ENCODE measurements around the gene CSN2. TPM values are rescaled to one million over a fixed set of nuclear protein-coding genes. Genes with fewer than 3 reads are reported as not detected.
"Not testable (repeated sequence)": the region's sequence is repeated elsewhere in the genome, so short reads cannot be mapped to it uniquely, and the experiment has no call there.

Gene CSN2
- total RNA-seq, 1 donor from 2014 or later: not detected

DNA sequence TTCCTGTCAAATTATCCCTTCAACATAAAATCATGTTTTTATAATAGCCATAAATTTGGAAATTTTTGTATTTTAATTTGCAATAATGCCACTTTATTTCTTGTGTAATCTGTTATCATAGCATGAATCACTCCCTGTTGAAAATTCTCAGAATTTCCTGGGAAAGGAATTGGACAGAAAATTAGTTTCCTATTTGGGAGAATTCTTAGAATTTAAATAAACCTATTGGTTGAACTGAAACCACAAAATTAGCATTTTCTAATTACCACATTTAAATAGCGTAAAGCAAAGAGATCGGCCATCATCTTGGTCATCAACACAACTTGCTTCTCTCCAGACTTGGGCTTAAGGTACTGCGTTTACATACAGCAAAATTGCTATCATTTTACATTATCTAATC is 34.8 kb downstream of the CSN2 start, which contains the start of gene CSN1S1:
CSN1S1 (plus strand) TSS at position 301 of the 400 bp plus-strand sequence. CDS start 1,488 bp downstream, outside the sequence.
- FAIRE-seq (no peak), DNase-seq (ENCODE audit: low read depth) (no peak)
- TF ChIP-seq, protein P1, sequence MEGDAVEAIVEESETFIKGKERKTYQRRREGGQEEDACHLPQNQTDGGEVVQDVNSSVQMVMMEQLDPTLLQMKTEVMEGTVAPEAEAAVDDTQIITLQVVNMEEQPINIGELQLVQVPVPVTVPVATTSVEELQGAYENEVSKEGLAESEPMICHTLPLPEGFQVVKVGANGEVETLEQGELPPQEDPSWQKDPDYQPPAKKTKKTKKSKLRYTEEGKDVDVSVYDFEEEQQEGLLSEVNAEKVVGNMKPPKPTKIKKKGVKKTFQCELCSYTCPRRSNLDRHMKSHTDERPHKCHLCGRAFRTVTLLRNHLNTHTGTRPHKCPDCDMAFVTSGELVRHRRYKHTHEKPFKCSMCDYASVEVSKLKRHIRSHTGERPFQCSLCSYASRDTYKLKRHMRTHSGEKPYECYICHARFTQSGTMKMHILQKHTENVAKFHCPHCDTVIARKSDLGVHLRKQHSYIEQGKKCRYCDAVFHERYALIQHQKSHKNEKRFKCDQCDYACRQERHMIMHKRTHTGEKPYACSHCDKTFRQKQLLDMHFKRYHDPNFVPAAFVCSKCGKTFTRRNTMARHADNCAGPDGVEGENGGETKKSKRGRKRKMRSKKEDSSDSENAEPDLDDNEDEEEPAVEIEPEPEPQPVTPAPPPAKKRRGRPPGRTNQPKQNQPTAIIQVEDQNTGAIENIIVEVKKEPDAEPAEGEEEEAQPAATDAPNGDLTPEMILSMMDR (IDR thresholded peaks at IDR 0.05; ENCODE audit: insufficient read depth, low read length, severe bottlenecking): no peak
- no peaks in the 10 kb centered on the region for H3K27me3 ChIP-seq (ENCODE audit: control insufficient read depth, insufficient read depth, low read length)
- no peaks in the 10 kb centered on the region for H3K36me3 ChIP-seq (ENCODE audit: control insufficient read depth, insufficient read depth, low read length)
- no peak within 1 kb of the TSS for H3K4me3 ChIP-seq (ENCODE audit: low read depth, low read length)

DNA sequence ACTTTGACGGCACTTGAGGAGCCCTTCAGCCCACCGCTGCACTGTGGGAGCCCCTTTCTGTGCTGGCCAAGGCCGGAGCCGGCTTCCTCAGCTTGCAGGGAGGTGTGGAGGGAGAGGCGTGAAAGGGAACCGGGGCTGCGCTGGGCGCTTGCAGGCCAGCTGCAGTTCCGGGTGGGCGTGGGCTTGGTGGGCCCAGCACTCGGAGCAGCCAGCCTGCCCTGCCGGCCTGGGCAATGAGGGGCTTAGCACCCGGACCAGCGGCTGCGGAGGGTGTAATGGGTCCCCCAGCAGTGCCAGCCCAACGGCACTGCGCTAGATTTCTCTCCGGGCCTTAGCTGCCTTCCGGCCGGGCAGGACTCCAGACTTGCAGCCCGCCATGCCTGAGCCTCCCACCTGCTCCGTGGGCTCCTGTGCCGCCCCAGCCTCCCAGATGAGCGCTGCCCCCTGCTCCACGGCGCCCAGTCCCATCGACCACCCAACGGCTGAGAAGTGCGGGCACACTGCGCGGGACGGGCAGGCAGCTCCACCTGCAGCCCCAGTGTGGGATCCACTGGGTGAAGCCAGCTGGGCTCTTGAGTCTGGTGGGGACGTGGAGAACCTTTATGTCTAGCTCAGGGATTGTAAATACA is 41.6 kb downstream of the CSN2 start:
- not testable (repeated sequence) for H3K27me3 ChIP-seq (ENCODE audit: control insufficient read depth, insufficient read depth, low read length); H3K36me3 ChIP-seq (ENCODE audit: control insufficient read depth, insufficient read depth, low read length); H3K4me3 ChIP-seq (ENCODE audit: low read depth, low read length); FAIRE-seq; DNase-seq (ENCODE audit: low read depth)

DNA sequence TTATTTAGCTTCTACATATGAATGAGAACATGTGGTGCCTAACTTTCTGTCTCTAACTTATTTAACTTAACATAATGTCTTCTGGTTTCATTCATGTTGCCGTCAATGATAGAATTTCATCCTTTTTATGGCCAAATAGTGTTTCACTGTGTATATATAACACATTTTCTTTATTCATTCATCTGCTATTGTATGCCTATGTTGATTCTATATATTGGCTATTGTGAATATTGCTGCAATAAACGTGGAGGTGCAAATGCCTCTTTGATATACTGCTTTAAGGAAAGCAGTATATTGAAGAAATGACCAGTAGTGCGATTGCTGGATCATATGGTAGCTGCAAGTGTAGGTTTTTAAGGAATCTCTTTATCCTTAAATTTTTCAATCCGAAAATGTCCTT is 44.7 kb downstream of the CSN2 start:
- no peak for FAIRE-seq
- TF ChIP-seq, protein P1 (IDR thresholded peaks at IDR 0.05; ENCODE audit: insufficient read depth, low read length, severe bottlenecking): no peak
- no peak overlapping the region for H3K4me3 ChIP-seq (ENCODE audit: low read depth, low read length)
- no peaks in the 10 kb centered on the region for H3K36me3 ChIP-seq (ENCODE audit: control insufficient read depth, insufficient read depth, low read length)
- DNase-seq (ENCODE audit: low read depth): no peak
- no peaks in the 10 kb centered on the region for H3K27me3 ChIP-seq (ENCODE audit: control insufficient read depth, insufficient read depth, low read length)

DNA sequence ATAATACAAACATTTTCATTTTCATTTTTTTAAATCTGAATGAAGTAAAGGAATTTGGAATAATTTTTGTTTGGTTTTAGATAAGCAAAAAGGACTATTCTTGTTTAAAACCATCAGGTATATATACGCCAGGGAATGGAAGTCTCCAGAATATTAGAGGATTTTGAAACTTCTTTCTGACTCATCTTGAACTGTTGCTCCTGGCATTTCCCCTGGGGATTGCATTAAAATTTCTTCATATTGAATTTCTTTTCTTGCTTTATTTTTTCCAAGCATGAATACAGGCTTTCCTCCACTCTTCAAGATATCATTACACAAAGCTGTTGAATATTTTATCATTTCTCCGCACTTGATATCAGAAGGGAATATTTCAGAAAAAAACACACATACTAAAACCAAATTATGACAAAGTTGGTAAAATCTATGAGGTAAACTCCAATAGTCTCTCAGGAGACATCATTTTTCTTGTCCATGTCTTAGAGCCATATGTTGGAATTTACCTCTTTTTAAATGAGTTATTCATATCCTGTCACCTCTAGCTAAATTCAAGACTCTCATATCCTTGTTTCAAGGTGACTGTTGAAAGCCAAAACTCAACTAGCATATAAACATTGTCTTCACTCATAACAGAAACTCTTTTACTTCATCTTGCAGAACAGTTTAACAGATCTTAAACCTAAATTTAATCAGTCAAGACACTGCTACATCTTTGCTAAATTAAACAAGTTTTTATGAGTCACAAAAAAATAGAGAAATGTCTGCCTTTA is 55.3 kb downstream of the CSN2 start:
- peak; percentile 26 for DNase-seq (ENCODE audit: low read depth)
- TF ChIP-seq, protein P1 (IDR thresholded peaks at IDR 0.05; ENCODE audit: insufficient read depth, low read length, severe bottlenecking): no peak
- no peak overlapping the region for H3K4me3 ChIP-seq (ENCODE audit: low read depth, low read length)
- H3K36me3 ChIP-seq (ENCODE audit: control insufficient read depth, insufficient read depth, low read length): no peaks in the 10 kb centered on the region
- H3K27me3 ChIP-seq (ENCODE audit: control insufficient read depth, insufficient read depth, low read length): no peaks in the 10 kb centered on the region
- FAIRE-seq: no peak

DNA sequence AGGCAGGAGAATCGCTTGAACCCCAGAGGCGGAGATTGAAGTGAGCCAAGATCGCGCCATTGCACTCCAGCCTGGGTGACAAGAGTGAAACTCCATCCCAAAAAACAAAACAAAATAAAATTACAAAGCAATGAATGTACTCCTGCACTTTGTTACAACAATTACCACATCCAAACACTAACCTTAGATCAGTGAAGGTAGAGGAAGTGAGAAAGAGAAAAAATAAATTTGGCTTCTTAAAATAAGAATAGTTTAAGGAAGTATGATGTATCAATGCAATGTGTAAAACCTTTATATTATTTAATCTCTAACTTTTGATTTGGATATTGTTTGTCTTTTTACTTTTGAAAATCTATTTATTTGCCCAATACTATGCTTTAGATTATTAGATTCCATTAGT is 56.3 kb downstream of the CSN2 start:
- H3K27me3 ChIP-seq (ENCODE audit: control insufficient read depth, insufficient read depth, low read length): no peaks in the 10 kb centered on the region
- FAIRE-seq (no peak), DNase-seq (ENCODE audit: low read depth) (no peak)
- H3K36me3 ChIP-seq (ENCODE audit: control insufficient read depth, insufficient read depth, low read length): no peaks in the 10 kb centered on the region
- H3K4me3 ChIP-seq (ENCODE audit: low read depth, low read length): no peak overlapping the region
- TF ChIP-seq, protein P1 (IDR thresholded peaks at IDR 0.05; ENCODE audit: insufficient read depth, low read length, severe bottlenecking): no peak

DNA sequence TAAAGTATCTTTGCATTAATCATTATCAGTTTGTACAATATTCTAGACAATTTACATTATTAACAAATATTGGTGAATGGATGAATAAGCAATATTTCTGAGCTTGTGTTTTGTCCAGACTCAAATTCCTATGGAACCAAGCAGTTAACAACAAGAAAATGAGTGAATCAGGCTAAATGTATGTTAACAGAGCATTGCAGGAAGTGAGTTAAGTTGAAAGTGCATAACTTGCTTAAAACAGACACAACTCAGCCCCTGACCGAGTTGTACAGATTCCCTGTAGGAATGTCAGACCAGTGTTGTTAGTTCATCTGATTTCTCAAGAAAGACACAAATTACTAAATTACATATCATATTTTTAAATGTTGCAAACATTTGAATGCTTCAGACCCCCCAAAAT is 58.4 kb downstream of the CSN2 start:
- FAIRE-seq: no peak

More for the DNA sequence above, 58.4 kb downstream of the CSN2 start:
- no peaks in the 10 kb centered on the region for H3K27me3 ChIP-seq (ENCODE audit: control insufficient read depth, insufficient read depth, low read length)
- TF ChIP-seq, protein P1 (IDR thresholded peaks at IDR 0.05; ENCODE audit: insufficient read depth, low read length, severe bottlenecking): no peak
- no peaks in the 10 kb centered on the region for H3K36me3 ChIP-seq (ENCODE audit: control insufficient read depth, insufficient read depth, low read length)
- no peak overlapping the region for H3K4me3 ChIP-seq (ENCODE audit: low read depth, low read length)
- DNase-seq (ENCODE audit: low read depth): peak; percentile 34

Data from bronchial epithelial cell (primary cell).